H4 (cell line): ENCODE data around the gene RNF113B. TPM values are rescaled to one million over a fixed set of nuclear protein-coding genes. Genes with fewer than 3 reads are reported as not detected.

Experiments
- DNase-seq: peaks from one replicate; pipeline ENCODE4 v3.0.0-alpha.2; 2015; ENCODE audit warnings: low spot score
- total RNA-seq: library from RNA; depleted of rRNA; stranded (reverse); fragments of >200 nt; shearing (Covaris generic); gene quantifications from 2 replicates; pipeline ENCODE4 v1.2.3, GENCODE V29; 2014; rRNA removed

Gene RNF113B
- total RNA-seq, 1 experiment from 2014 or later: not detected

- DNase-seq: no peak
These were observed 35.3 kb downstream of the RNF113B start for GRCh38 chr13:98141509-98142379.

- no peak for DNase-seq
These were observed 36.0 kb downstream of the RNF113B start for GRCh38 chr13:98141091-98141490.

DNA sequence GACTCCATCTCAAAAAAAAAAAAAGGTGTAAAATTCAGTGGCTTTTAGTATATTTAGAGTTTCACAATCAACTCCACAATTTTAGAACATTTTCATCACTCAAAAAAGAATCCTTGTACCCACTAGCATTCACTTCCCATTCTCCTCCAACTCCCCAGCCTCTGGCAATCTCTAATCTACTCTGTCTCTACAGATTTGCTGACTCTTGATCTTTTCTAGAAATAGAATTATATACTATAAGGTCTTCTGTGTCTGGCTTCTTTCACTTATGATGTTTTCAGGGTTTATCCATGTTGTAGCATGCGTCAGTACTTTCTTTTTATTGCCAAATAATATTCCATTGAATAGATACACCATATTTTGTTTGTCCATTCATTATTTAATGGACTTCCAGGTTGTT is 42.2 kb downstream of the RNF113B start:
- no peak for DNase-seq

DNA sequence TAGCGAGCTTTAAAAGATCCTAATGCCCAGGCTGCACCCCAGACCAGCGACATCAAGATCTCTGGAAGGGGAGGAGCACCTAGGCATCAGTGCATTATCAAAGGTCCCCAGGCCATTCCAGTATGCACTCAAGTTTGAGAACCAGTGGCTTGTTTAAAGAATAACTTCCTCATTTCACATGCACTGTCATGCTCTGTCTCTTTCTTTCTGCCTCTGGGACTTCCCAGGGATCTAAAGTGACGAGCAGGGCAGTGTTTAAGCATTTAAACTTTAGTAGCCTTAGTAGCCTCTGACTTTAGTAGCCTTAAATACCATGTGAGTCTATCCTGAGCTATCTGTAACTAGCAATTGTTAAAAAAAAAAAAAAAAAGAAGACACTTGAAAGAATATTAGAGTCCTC is 43.1 kb downstream of the RNF113B start:
- DNase-seq: no peak

- no peak for DNase-seq
These were observed 47.9 kb downstream of the RNF113B start for GRCh38 chr13:98129059-98129746.

Other genes with a start within 250 kb of the RNF113B start
- 65.3 and 88.4 TPM in 2 replicates for gene IPO5, start 223.6 kb downstream of the RNF113B start, total RNA-seq
- gene FARP1, start 34.2 kb downstream of the RNF113B start, total RNA-seq: 6.3 and 12.8 TPM in 2 replicates